ENCODE data around the gene FCAMR.
A peak's percentile ranks its signal among the peaks of the same experiment; 100 is the strongest.

Gene FCAMR

GRCh38 chr1:206955476-206956451, 14.5 kb downstream of the FCAMR start:
- no peak for DNase-seq

DNA sequence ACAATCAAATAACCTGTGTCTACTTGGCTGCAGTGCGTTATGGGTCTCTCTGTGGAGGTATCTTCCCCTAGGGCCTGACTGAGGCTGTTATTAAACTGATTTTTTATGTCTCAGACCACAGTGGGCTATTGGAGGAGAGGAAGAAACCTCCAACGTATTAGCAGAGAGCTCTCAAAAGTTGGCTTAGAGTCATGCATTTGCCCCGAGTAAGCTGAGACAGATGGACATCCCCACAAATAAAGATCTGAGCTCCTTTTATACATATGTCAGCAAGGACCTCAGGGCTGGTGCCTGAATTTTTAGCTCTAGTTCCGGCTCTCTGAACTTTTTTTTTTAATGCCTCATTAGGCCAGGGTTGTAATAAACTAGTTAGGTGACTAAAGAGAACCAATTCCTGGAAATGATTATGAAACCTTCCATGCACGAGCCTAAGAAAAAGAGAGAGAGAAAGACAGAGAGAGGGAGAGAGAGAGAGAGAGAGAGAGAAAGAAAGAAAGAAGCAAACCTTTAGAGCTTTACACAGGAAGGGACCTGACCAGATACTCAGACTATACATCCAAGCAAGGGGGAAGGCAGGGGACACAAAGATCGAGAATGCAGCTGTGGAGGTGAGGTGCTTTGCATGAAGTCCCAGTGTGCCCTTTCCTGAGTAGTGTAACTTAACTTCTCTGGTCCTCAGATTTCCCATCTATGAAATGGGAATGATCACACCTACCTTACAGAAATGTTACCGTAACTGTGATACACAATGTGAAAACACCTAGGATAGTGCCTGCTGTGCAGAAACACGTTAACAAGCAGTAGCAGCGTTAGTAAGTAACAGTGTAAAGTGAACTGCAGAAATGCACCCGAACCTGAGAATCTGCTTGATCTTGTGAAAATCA, 15.6 kb downstream of the FCAMR start:
- DNase-seq = no peak

DNA sequence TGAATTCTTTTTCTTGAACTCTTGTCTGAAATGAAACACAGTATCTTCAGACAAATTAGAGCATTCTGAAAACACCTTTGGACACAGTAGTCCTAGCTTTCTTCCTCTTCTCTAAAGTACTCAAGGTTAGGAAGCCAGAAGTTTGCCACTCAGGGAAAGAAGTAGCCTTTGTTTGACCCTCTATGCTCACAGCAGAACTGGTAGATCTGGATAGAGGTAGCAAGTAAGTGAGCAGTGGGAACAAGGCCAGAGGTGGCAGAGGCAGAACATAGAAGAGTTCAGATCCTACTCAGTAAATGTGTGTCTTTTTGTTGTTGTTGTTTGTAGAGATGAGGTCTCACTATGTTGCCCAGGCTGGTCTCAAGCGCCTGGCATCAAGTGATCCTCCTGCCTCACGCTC, 16.6 kb downstream of the FCAMR start:
- DNase-seq = no peak

DNA sequence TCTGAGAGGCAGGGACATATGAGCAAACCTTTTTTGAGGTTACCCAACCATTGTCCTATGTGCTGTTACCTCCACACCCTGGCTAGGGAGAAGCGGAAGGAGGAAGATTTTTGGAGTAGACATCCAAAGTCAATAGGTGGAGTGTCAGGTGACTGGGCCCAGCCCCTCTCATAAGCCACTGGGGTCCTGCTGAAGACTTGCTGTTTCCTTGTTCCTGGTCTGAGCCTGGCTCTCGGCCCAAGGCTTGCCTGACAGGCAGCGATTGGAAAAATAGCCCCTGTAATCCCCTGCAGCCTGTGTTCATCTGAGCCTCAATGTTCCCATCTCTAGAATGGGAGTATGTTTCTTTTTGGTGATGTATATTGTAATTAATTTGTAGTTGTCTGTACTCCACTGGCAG, 17.1 kb downstream of the FCAMR start:
- no peak for DNase-seq

GRCh38 chr1:206952171-206952570, 18.1 kb downstream of the FCAMR start:
- DNase-seq = no peak

DNA sequence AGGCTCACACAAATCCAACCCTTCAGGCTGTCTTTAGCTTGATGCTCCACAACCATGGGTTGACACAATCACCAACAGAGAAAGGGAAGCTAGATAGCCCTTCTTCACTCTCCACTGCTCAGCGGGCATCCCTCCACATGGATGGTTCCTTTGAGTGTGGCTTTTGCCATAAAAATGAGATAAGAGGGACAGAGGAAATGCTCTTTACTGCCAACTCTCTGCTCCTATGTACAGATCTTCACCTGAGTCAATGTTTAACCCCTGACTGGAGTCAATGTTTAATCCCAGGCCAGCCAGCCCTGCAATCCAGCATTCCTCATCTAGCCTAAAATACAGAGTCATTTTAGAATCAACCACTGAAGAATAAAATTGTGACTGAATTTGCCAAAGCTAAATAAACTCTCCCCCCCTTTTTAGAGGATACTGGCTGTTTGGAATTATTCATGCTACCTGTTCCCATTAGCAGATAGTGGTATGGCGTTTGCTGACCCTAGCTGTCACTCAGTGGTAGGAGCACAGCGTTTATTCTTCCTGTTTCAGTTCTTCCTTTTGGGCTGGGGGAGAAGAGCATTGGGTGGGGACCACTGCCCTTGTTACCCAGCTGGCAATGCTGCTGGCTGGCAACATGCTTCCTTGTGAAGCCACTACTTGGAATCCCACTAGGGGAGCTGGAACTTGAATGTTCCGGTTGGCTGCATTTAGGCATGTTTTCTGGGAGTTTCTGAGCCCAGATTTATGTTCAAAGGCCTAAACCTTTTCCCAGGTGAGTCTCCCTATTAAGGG, 18.8 kb downstream of the FCAMR start:
- DNase-seq = no peak

DNA sequence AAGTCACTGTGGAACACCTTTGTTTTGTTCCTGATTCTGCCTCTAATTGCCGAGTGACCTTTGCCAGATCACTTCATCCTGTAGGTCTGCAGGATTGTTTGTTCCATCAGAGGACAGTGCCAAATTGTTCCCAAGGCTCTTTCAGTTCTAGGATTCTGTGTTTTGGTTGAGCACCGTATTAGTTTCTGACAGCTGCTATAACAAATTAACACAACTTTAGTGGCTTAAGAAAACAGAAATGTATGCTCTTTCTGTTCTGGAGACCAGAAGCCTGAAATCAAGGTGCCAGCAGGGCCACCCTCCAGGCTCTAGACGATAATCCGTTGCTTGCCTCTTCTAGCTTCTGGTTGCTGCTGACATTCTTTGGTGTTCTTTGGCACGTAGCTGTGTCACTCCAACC, 20.6 kb downstream of the FCAMR start:
- no peak for DNase-seq

GRCh38 chr1:206949208-206949607, 21.1 kb downstream of the FCAMR start:
- no peak for DNase-seq

DNA sequence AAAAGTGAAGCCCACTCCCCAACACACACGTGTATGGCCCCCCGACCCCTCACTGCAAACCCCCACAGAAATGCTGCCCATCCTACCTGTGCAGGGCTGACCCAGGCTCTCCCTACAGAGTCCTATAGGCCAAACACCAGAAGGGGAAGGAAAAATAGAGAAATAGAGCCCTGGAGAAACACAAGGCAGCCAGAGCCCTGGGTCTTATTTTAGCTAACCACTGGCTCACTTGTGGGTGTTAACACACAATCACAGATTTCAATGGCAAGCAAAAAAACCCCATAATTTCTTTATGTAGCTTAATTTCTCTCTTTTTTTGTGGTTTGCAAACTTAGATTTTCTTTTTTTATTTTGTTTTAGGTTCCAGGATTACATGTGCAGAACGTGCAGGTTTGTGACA, 23.0 kb downstream of the FCAMR start:
- DNase-seq = no peak

DNA sequence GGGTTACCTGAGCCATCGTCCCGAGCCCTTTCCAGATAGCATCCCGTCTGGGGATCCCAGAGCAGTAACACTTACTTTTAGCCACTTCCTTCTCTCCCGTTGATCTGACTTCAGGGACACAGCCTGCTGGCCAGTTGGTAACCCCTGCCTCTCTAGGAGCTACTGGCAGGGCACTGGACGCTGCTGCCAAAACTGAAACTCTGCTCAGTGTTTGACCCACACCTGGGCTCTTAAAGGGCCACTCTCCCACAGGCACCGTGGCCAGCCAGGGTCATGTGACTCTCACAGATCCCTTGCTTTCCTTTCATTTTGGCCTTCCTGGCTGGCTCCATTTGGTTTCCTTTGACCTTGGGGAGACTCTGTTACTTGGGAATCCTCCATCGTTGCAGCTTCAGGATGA, 24.0 kb downstream of the FCAMR start, which contains the start of gene PIGR:
TSS of gene PIGR (minus strand) at position 206 of the 400 bp plus-strand sequence. CDS start 5,935 bp downstream, outside the sequence.
- no peak for DNase-seq

DNA sequence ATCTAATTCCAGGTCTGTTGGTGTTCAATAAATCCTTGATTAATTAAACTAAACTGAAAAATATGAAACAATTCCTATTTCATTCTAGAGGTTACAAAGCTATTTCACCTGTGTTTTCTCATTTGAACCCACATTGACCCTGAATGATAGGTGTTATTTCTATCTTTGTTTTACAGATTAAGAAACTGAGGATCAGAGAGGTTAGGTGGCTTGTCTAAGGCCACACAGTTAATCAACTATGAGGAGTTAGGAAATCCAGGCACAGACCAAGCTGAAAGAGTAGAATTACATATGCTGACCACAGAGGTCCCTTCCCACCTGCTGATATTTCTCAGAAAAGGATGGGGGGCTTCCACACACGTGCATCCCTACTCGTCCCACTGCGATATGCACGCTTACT, 24.5 kb downstream of the FCAMR start:
- DNase-seq = no peak

DNA sequence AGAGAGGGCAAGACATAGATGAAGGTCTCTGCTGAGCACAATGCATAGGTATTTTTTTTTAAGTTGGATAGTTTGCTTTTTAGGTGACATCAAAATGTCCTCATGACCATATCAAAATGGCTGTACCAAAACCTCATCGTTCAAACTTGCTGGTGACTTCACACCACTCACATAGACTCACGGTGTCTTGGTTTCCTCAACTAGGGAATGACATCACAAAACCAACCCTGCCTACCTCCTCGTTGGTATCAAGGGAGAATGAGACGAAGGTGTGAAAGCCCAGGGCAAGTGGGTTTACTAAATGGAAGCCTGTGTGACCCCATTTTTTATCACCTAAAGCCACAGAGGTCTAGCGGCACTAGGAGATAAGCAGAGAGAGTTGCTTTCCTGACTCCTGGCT, 25.6 kb downstream of the FCAMR start:
- no peak for DNase-seq

DNA sequence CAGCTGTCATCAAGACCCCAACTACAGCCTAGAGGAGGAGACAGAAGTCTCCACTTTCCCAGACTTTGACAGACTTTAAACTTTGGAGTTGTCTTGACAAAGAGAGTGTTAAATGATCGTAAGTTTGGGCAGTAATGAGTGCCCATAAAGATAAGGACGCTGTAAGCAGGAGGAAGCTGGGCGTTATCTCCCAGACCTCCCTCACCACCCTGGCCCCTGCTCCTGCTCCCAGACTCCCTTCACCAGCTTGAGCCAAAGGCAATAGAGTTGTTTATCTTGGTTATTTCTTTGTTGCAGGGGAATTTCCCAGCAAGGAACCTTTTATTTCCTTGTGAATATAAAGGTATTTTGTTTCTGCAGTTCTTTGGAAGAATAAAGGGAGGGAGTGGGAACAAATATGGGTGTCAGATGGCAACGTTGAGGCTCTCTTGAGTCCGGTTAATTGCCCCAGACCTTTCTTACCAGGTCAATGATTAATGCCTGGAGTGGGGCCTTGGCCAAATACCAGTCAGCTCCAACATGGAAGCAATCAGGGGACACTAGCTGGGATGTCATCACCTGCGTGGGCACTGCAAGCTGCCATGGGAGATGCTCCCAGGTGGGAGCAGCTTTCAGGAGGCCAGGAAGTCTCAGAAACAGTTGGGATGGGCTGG, 28.4 kb downstream of the FCAMR start:
- DNase-seq = no peak

- DNase-seq = no peak
These were observed 29.7 kb downstream of the FCAMR start for GRCh38 chr1:206940588-206940936.

- no peak for DNase-seq
These were observed 30.2 kb downstream of the FCAMR start for GRCh38 chr1:206939841-206940587.

DNA sequence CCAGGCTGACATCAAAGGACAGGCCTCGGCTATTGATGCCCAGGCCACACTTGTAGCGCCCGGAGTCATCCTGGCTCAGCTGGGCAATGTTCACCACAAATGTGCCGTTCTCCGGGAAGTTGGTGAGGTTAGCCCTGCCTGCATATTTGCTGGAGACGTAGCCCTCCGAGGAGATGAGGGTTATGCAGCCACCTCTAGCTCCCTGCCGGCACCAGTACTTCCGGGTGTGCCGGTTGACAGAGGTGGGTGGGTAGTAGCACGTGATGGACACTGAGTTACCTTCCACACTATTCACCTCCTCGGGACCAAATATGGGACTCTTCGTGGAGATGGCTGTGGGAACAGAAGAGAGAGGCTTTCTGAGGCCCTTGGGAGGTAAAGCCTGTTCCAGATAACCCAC, 31.1 kb downstream of the FCAMR start:
- no peak for DNase-seq

DNA sequence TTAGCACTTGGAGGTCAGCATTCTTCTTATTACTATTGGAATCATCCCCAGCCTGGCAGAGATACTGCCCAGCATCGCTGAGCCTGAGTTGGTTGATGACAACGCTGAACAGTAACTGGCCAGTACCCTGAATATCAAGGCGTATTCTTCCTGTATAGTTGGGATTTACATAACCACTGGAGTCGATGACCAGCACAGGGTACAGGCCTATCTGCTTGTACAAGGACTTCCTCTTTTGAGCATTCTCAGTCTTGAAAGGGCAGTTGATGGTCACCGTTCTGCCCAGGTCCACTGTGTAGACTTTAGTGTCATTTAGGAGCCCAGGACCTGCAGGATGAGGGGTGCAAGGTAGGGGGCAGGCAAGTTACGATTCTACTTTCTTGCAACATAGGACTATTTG, 32.8 kb downstream of the FCAMR start:
- no peak for DNase-seq

DNA sequence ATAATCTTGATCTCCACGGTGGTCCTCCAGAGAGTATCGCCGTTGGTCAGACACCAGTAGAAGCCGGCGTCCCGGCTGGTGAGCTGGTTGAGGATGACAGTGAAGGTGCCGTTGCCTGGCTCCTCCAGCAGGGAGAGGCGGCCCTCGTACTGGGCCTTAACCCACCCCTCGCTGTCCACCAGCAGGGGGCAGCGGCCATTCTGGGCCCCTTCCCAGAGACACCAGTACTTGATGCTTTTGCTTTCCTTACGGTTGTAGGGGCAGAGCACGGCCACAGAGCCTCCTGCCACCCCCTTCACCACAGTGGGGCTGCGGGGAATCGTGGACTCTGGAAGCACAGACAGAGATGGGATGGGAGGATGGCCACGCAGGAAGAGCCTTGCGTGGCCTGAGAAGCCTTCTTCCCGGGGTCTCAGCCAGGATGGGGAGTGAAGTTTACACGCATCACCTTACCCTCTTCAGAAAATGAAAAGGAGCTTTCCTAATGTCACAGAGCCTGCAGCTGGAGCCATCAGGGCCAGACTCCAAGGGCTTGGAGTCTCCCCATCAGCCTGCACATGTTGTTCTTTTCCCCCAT, 34.7 kb downstream of the FCAMR start:
- peak; percentile 76 for DNase-seq

- DNase-seq = peak; percentile 89
These were observed 36.8 kb downstream of the FCAMR start for GRCh38 chr1:206933333-206933945.

DNA sequence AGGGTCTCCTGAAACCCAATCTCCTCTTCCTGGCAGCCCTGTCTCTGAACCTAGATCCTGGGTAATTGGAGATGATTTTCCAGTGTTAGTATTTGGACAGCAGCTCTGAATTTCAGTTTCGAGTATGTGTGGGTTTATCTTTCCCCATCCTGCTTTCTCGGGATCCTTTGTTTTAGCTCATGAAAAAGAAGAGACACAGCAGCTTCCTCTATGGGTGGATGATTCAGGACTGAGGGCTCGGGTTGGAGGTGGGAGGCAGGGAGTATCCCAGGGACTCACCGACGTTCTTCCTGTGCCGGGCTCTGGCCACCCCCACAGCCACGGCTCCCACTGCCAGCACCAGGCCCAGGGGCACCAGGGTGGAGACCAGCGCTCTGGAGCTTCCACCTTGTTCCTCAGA, 38.1 kb downstream of the FCAMR start:
- DNase-seq = no peak

GRCh38 chr1:206931709-206932108, 38.6 kb downstream of the FCAMR start:
- no peak for DNase-seq
